GM18870 (cell line): ENCODE results near the gene MFSD6.
"Not testable (repeated sequence)": the region's sequence is repeated elsewhere in the genome, so short reads cannot be mapped to it uniquely, and the experiment has no call there.

Source experiments
- ATAC-seq: cut with Tn5 transposase; IDR thresholded peaks from one replicate; pipeline ENCODE4 v1.9.1; 2021; ENCODE audit warnings: moderate library complexity; ENCODE audit not compliant: unreplicated experiment

MFSD6 gene

GRCh38 chr2:190405070-190405469 lies 3.1 kb upstream of the MFSD6 start:
- no peak for ATAC-seq

- no peak for ATAC-seq
Observed at GRCh38 chr2:190405995-190406394, 2.2 kb upstream of the MFSD6 start.

GRCh38 chr2:190406805-190407204 lies 1.4 kb upstream of the MFSD6 start:
- ATAC-seq = no peak

GRCh38 chr2:190407246-190407661 lies 901 bp upstream of the MFSD6 start:
- no peak for ATAC-seq

GRCh38 chr2:190408538-190409271 lies 550 bp downstream of the MFSD6 start:
- ATAC-seq = peak; percentile 58

- ATAC-seq = no peak
Observed at GRCh38 chr2:190409616-190410015, 1.5 kb downstream of the MFSD6 start.

GRCh38 chr2:190410166-190410565 lies 2.0 kb downstream of the MFSD6 start:
- ATAC-seq = no peak

GRCh38 chr2:190412966-190413365 lies 4.8 kb downstream of the MFSD6 start:
- ATAC-seq = no peak

GRCh38 chr2:190413421-190413820 lies 5.3 kb downstream of the MFSD6 start:
- ATAC-seq = no peak

- no peak for ATAC-seq
Observed at GRCh38 chr2:190415251-190415650, 7.1 kb downstream of the MFSD6 start.

GRCh38 chr2:190415794-190416775 lies 7.9 kb downstream of the MFSD6 start:
- ATAC-seq = no peak

GRCh38 chr2:190417045-190417842 lies 9.1 kb downstream of the MFSD6 start:
- no peak for ATAC-seq

GRCh38 chr2:190418727-190419126 lies 10.6 kb downstream of the MFSD6 start:
- no peak for ATAC-seq

- ATAC-seq = no peak
Observed at GRCh38 chr2:190420801-190421200, 12.6 kb downstream of the MFSD6 start.

- no peak for ATAC-seq
Observed at GRCh38 chr2:190425221-190425866, 17.2 kb downstream of the MFSD6 start.

- ATAC-seq = no peak
Observed at GRCh38 chr2:190425883-190426658, 17.9 kb downstream of the MFSD6 start.

GRCh38 chr2:190430866-190431265 lies 22.7 kb downstream of the MFSD6 start:
- ATAC-seq = not testable (repeated sequence)

GRCh38 chr2:190431907-190432306 lies 23.8 kb downstream of the MFSD6 start:
- no peak for ATAC-seq

GRCh38 chr2:190432567-190433231 lies 24.5 kb downstream of the MFSD6 start:
- ATAC-seq = no peak
